NCI-H774 (cell line): ENCODE results near the gene ZNF200.
"Not testable (repeated sequence)": the region's sequence is repeated elsewhere in the genome, so short reads cannot be mapped to it uniquely, and the experiment has no call there.

Source experiments
- DNase-seq: peaks from one replicate; lab custom pipeline; 2025; lab: John Stamatoyannopoulos, UW

Gene ZNF200

DNA sequence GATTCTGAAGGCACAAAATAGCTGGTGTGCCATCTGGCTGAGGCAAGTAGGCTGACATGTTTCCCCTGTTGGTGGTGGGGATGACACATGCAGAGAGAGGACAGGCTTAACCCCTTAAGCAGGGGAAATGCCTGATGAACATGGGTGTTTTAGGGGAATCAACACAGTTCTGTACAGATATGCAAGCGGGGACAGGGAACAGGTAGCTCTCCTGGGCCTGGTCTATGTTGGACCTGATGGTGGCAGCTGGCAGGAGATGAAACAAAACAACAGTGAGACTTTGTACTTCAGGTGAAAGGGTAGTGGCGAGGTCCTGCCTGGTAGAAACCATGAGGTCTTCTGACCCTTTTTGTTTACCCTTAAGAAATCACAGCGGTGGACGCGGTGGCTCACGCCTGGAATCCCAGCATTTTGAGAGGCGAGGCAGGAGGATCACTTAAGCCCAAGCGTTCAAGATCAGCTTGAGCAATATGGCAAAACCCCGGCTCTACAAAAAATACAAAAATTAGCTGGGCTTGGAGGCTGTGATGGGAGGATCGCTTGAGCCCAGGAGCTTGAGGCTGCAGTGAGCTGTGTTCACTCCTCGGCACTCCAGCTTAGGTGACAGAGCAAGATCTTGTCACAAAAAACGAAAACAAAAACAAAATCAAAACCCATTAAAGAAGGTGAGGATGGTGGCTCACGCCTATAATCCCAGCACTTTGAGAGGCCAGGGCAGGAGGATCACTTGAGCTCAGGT lies 36.5 kb downstream of the ZNF200 start:
- DNase-seq = no peak

DNA sequence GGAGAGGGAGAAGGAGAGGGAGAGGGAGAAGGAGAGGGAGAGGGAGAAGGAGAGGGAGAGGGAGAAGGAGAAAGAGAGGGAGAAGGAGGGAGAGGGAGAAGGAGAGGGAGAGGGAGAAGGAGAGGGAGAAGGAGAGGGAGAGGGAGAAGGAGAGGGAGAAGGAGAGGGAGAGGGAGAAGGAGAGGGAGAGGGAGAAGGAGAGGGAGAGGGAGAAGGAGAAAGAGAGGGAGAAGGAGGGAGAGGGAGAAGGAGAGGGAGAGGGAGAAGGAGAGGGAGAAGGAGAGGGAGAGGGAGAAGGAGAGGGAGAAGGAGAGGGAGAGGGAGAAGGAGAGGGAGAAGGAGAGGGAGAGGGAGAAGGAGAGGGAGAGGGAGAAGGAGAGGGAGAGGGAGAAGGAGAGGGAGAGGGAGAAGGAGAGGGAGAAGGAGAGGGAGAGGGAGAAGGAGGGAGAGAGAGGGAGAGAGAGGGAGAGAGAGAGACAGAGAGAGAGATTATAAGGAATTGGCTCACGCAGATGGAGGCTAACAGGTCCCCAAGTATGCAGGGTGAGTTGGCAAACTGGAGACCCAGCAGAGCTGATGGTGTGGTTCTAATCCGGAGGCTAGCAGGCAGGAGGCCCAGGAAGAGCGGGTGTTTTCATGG lies 37.1 kb downstream of the ZNF200 start:
- not testable (repeated sequence) for DNase-seq

DNA sequence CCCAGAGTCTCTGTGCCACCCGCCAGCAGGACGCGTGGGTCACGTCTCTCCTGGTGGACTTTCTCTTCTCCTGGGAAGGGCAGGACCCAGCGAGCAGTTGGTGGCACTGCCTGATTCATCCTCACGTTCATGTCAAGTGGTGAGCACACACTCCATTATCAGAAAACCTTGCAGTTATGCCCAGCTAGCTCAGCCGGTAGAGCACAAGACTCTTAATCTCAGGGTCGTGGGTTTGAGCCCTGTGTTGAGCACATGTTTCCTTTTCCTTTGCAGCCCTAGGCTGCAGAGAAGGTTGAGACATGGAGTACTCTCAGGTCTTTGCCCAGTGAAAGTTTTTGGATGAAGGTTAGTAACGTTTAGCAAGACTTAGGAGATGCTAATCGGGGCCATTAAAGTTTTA lies 39.0 kb downstream of the ZNF200 start:
- no peak for DNase-seq

DNA sequence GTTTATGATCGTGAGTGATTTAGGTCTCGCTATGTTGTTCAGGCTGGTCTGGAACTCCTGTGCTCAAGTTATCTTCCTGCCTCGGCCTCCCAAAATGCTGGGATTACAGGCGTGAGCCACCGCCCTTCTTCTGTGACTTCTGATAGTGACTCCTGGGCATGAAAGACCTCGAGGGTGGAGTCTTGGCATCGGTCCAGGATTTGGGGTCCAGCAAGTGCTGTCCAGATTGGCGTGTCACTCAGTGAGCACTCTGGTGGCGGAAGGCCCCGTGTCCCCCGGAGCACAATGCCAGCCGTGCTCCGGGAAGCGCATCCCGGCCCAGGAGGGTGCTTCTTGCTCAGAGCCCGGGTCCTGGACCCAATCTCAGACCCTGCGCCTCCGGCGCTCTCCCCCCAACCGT lies 40.2 kb downstream of the ZNF200 start:
- no peak for DNase-seq

DNA sequence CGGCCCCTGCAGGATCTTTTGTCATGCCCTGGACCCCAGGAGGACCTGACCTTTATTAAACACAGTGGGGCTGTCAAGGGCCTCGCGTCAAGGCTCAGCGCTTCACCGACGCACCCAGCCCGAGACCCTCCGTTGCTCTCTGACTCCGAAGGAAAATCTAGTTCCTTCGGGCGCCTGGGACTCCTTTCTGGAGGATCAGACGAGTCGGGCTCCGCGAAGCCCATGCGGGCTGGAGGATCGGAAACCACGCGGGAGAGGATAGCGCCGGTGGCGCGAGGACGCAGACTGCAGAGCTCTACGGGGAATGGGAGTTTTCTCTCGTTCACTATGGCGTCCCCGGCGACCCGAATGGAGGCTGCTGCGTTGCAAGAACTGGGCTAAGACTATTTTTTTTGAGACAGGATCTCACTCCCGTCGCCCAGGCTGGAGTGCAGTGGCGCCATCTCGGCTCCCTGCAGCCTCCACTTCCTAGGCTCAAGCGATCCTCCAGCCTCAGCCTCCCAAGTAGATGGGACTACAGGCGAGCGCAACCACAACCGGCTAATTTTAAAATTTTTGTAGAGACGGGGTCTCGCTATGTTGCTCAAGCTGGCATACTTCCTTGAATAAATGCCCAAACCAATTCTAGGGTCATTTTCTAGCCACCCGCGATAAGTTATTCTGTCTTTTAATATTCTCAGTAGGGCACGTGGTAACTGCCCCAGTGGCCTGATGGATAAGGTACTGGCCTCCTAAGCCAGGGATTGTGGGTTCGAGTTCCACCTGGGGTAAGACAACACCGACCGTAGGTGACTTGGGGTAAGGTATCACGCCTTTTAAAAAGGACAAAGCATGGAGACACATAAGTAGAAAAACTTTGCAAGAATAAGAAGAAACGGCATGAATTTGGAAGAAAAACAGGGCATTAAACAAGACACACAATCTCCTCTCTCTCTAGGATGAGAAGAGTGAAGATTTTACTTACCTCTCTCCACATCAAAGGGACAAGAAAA lies 41.4 kb downstream of the ZNF200 start:
- DNase-seq = no peak

DNA sequence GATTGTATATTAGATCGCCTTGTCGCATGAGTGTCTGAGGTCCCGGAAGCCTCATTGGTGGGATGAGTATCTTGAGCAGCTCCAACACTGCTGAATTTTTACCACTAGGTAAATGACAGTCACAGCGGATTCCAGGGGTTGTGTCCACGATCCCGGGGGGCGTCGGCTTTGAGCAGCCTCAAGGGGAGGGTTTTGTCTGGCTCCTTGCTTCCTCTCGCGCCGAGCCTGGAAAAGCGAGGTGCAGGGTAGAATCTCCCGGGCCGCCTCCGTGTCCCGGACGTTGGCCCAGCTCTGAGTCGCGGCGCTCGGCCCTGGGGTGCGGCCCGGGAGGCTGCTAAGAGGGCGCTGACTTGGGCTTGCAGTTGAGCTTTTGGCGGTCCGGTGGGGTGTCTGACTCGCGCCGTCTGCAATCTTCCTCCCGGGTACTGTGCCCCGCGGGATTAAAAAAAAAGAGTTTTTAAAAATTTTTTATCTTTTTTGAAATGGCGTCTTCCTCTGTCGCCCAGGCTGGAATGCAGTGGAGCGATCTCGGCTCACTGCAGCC lies 42.4 kb downstream of the ZNF200 start:
- DNase-seq = no peak

DNA sequence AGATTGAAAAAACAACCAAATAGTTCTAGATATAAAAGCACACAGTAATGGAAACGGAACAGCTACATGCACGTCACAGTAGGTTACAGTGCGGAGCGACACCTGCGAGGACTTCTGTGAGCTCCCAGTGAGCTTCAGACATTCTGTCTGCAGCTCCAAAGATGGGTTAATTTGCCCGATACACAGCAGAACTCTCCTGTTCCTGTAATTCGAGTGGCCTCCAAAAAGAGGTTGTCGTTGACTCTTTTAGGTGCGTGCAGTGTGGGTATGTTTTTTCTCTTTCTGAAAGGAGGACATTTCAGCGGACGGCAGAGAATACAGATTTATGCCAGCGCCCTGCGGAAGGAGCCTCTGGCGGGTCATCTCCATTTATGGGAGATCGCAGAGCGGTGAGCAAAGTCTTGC lies 44.0 kb downstream of the ZNF200 start:
- DNase-seq = no peak

DNA sequence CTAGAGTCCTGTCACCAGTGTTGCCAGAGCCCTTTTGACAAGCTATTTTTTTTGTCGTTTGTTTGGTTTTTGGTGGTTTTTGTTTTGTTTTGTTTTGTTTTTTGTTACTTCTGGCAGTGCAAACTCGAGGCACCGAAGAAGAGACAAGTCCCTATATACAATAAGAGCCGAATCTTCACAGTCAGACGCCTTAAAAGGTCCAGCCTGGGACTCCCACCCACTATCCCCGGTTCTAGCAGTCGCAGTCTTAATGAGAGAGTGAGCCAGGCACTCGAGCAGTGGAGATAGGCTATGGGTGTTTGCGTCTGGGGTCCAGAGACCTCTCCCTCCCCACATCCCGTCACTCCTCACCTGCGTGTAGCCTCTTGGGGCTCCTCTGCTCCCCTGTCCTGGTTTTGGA lies 45.1 kb downstream of the ZNF200 start:
- DNase-seq = no peak

DNA sequence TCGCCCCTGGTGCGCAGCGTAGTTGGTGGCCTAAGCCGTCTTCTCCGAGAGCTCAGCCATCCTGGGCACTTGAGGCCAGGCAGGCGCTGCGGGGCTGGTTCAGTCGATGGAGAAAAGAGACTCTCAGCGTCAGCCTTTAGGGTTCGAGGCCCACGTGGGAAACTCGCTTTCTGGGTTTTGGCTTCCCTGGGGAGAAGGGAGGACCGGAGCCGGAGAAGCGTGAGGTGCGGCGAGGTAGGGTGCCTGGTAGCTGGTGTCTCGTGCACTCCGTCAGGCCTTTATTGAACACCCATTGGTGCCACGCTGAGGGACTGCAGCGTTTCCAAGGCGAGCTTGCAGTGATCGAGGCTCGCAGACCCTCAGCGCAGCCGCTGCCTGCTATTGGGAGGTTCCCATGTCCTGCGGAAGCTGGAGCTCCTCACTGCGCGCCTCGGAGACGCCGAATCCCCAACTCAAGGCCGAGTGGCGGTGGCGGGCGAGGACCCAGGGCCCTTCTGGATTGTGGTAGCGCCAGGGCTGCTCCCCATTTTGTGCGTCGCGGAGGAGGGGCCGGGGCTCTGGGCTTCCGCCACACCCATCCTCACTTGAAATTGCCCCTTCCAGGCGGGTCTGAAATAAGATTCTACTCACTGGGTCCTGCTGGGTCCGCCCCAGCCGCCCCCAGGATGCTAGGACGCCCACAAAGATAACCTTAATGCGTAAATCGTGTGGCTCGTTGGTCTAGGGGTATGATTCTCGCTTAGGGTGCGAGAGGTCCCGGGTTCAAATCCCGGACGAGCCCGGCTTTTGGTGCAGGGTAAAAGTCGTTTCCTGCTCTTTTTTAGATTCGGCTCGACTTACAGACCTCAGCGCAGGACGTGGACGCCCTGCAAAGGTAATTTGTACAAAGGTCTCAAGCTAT lies 45.8 kb downstream of the ZNF200 start:
- no peak for DNase-seq

DNA sequence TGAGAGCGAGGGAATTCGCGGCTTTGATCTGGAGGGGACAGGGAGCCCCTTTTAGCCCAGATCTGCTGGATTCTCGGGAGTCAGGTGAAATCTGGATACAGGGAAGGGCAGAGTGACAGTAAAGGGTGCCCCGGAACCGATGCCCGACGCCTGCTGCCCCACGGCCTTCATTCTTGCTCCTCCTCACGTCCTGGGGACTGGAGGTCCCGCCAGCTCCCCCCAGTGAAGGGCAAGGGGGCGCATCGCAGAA lies 46.4 kb downstream of the ZNF200 start:
- no peak for DNase-seq

DNA sequence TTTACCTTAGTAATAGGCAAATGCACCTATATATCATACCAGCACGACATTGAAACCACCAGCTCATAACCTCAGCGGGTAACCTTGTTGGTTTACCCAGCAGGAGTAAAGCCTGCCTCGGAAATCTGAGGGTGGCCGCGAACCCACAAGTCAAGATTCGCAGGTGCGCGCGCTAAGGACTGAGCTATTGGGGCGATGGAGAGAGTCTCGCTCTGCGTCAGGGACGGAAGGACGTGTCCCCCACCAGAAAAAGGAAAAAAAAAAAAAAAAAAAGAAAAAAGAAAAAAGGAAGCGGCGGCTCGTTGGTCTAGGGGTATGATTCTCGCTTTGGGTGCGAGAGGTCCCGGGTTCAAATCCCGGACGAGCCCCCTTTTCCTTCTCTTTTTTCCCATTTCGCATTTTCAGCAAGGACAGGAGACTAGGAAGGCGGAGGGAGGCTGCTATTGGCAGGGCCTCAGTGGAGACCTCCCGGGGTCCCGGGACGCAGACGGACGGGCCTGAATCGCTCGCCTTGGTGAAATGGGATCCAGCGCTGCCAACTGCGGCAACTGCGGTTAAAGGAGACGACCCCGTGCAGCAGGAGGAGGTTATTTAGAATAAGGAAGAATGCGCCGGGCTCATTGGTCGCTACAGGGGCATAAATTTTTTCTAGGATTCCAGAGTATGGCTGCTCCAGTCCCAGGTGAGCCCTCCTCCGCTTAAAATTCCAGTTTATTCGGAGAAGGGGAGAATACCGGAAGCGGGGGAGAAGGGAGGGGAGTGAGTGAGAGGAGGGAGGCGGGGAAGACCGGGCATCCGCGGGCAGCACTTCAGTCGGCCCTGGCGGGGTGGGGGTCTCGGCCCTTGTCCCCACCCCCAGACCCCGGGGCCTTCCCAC lies 46.9 kb downstream of the ZNF200 start, which contains the start of gene OR1F1:
TSS of gene OR1F1 (plus strand) at position 407 of the 877 bp plus-strand sequence.
- peak; percentile 52 for DNase-seq

DNA sequence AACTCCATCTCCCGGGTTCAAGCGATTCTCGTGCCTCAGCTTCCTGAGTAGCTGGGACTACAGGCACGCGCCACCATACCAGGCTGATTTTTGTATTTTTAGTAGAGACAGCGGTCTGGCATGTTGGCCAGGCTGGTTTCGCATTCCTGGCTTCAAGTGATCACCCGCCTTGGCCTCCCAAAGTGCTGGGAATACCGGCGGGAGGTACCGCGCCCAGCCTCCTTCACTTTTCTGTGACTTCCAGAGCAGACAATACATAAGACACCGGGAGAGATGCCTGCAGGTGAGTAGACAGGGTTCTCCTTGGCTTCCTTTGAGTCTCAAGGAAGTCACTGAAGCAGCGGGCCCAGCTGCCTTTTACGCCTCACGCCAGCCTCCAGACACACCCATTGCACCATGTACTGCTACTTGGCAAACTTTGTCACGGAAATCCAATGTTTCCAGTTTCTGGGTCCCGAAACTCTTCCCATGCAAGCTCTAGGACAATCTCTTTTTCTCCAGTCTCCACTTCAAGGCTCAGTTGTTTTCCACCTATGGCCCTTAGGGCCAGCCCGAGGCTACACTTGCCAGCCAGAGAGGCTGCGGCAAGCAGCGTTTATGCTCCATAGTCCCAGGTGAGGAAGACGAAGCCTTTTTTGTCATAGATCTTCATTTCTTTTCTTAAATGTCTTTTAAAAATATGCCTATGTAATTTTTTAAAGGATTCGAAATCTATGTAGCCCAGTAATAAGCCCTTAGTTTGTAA lies 47.8 kb downstream of the ZNF200 start:
- DNase-seq = no peak

DNA sequence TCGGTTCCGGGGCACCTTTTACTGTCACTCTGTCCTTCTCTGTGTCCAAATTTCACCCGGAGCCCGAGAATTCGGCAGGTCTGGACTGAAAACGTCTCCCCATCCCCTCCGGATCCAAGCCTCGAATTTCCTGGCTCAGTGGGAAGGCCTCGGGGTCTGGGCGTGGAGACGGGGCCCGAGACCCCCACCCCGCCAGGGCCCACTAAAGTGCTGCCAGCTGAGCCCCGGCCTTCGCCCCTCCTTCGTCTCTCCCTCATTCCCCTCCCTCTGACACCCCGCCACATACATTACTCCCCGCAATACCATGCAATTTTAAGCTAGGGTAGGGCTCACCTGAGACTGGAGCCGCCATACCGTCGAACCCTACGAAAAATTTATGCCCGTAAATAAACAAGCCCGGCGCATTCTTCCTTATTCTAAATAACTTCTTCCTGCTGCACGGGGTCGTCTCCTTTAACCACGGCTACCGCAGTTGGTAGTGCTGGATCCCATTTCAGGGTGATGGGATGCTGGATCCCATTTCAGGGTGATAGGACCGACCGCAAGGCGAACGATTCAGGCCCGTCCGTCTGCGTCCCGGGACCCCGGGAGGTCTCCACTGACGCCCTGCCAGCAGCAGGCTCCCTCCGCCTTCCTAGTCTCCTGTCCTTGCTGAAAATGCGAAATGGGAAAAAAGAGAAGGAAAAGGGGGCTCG lies 51.4 kb downstream of the ZNF200 start:
- DNase-seq = no peak

DNA sequence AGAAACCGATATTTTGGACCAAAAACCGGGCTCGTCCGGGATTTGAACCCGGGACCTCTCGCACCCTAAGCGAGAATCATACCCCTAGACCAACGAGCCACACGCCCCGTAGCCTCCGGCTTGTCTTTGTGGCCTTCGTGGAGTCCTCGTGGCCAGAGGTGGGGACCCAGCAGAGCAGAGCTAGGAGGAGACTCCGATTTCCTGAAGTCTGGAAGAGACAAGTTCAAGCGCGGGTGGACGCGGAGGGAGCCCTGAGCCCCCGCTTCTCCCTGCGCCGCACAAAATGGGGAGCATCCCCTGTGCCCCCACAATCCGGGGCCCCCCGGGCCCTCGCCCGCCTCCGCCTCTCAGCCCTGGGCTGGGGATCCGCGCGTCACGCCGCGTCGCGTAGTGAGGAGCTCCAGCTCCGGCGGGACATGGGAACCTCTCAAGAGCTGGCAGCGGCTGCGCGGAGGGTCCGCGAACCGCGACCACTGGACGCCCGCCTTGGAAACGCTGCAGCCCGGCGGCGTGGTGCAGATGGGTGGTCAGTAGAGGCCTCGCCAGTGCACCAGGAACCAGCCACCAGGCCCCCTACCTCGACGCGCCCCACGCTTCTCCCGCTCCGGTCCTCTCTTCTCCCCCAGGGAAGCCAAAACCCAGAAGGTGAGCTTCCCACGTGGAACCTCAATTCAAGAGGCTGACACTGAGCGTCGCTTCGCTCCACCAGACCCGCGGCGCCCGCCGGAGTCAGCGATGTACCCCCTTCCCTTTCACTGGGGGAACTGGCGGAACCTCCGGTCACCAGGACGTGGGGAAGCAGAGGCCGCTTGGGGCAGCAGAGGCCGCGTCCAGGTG lies 52.1 kb downstream of the ZNF200 start:
- DNase-seq = no peak

DNA sequence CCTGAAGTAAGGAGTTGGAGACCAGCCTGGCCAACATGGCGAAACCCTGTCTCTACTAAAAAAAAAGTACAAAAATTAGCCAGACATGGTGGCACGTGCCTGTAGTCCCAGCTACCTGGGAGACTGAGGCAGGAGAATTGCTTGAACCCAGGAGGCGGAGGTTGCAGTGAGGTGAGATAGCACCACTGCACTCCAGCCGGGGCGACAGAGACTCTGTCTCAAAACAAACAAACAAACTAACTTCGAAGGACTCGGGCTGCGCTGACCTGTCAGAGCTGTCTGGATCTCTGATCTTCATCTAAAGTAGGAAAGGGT lies 52.7 kb downstream of the ZNF200 start:
- not testable (repeated sequence) for DNase-seq

DNA sequence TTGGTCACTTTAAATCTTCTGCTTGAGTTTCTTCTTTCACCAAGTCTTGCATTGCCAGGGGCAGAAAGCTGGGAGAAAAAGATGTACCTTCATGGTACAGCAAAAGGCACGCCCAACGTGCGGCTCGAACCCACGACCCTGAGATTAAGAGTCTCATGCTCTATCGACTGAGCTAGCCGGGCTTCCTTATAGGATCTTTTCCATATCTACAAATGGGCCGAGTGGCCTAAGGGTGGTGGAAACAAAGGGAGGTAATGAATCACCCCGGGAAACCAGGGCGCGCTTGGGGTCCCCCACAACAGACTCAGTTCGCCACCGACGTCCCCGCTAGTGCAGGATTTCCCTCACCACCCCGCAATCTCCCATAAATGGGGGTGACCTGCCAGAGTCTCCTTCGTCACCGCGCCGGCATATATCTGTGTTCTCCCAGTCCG lies 54.5 kb downstream of the ZNF200 start:
- DNase-seq = no peak

DNA sequence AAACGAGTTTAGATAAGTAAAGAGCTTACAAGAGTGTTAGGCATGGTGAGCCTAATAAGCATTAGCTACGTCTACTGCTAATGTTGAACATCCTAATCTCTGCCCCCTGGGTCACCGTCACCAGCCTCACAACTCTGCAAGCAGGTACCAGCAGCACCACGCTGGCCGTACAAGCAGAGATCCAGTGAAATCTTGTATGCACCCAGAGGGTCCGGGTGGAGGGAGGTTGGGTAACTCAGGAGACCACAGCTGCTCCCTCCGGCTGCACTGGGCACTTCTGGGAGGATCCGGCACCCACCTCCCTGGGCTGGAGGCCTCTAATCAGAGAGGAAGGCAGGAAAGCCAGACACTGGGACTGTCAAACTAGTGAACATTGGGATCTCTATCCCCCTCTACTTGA lies 55.3 kb downstream of the ZNF200 start:
- no peak for DNase-seq
